ENCODE data around the gene HS3ST5.

DNA sequence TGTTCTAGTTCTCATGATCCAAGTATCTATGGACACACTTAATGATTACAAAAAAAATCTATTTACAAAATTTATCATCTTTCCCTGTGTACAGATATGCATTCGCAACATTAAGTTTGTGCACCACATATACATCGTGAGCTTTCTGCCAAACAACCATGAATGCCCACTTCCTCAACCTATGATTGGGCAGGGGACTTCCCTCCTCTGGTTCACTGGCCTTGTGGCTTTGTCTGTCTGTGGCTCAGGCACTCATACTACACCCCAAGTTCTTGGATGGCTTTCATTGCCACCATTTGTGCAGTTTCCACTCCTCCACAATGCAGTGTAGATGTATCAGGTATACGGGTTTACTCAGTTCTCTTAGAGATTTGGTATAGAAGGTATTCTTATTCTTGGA, 74.9 kb downstream of the HS3ST5 start:
- TF ChIP-seq, protein P1, sequence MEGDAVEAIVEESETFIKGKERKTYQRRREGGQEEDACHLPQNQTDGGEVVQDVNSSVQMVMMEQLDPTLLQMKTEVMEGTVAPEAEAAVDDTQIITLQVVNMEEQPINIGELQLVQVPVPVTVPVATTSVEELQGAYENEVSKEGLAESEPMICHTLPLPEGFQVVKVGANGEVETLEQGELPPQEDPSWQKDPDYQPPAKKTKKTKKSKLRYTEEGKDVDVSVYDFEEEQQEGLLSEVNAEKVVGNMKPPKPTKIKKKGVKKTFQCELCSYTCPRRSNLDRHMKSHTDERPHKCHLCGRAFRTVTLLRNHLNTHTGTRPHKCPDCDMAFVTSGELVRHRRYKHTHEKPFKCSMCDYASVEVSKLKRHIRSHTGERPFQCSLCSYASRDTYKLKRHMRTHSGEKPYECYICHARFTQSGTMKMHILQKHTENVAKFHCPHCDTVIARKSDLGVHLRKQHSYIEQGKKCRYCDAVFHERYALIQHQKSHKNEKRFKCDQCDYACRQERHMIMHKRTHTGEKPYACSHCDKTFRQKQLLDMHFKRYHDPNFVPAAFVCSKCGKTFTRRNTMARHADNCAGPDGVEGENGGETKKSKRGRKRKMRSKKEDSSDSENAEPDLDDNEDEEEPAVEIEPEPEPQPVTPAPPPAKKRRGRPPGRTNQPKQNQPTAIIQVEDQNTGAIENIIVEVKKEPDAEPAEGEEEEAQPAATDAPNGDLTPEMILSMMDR (IDR thresholded peaks at IDR 0.05): no peak
- TF ChIP-seq ZFX (IDR thresholded peaks at IDR 0.05; ENCODE audit: borderline replicate concordance): no peak
